Measurements from ENCODE around the gene KIZ.

KIZ gene

DNA sequence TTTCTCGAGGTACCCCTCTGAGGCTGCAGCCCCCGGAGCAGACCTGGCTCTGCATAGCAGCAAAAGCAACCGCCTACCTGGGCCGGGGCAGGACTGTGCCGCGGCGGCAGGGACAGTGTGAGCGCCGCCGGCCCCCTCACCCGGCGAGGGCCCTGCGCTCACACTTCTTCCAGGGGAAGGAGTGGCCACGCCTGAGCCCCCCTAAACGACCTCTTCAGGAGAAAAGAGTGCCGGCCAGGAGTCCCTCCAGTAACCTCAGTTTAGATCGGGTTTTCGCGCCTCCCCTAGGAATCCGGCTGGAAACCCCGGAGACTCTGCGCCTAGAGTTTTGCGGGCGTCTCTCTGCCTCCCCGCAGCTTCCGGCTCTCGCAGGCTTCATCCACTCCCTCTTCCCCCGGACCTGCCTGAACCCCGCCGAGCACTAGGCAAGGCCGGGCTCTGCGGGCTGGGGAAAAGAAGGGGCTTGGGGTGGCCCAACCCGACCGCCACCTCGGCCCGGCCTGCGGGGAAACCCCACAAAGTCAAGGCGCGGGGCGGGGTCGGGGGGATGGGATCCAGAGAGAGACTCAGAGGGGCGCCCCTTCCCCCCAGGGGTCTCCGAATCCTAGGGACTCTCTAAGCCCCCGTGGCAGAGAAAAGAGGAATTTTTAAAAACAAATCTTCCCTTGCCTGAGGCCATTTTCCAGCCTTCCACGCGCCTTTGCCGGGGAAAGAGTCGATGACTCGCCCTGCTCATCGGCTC is 20.3 kb upstream of the KIZ start:
- Histone ChIP-seq H3K23ac (ENCODE audit: low read depth, low read length, poor library complexity) (peak overlapping the region; percentile 77), H3K36me3 (replicated peaks in 1 of 2; ENCODE audit: control insufficient read depth in 2 of 2, insufficient read depth in 2 of 2, low read length in 2 of 2) (no peaks in the 10 kb centered on the region), H2AK5ac (ENCODE audit: low read depth, low read length) (no peak overlapping the region), H3K4me1 (ENCODE audit: control insufficient read depth in 2 of 2, insufficient read depth in 1 of 2, low read depth in 1 of 2, low read length in 2 of 2) (peaks cover 17 to 22% of the 10 kb centered on the region in 2 donors), H3K9ac (ENCODE audit: low read depth, low read length, poor library complexity) (peak overlapping the region; percentile 81), H2BK12ac (ENCODE audit: low read length) (peak overlapping the region; percentile 63), H2BK15ac (ENCODE audit: low read length) (no peak overlapping the region), H4K8ac (ENCODE audit: low read depth, low read length) (no peak overlapping the region), H3K79me1 (ENCODE audit: low read depth, low read length) (peaks cover 2% of the 10 kb centered on the region), H2BK120ac (ENCODE audit: low read depth, low read length) (no peak overlapping the region), H3K27me3 (ENCODE audit: control insufficient read depth in 3 of 3, insufficient read depth in 3 of 3, low read depth in 1 of 3, low read length in 3 of 3) (peaks cover 43 to 100% (median 79%) of the 10 kb centered on the region in 3 experiments), H3K27ac (replicated peaks; ENCODE audit: low read length) (no peak overlapping the region), H3K9me3 (replicated peaks in 1 of 2; ENCODE audit: control insufficient read depth in 2 of 2, insufficient read depth in 1 of 2, low read depth in 1 of 2, low read length in 2 of 2) (no peaks in the 10 kb centered on the region), H3K4ac (ENCODE audit: low read length) (no peak overlapping the region), H2BK5ac (ENCODE audit: low read length) (no peak overlapping the region), H3K18ac (ENCODE audit: low read length) (peak overlapping the region; percentile 70), H3K4me3 (ENCODE audit: low read length in 2 of 2) (no peak overlapping the region), H3K14ac (ENCODE audit: low read length) (no peak overlapping the region), H3K4me2 (ENCODE audit: insufficient read depth, low read length, poor library complexity, severe bottlenecking) (peak overlapping the region; percentile 51), H4K91ac (ENCODE audit: low read depth, low read length, poor library complexity) (no peak overlapping the region), H2AFZ (ENCODE audit: low read length) (peak overlapping the region; percentile 83)
- no CpG with 5 or more reads among the region's 50 CpGs for WGBS, 2 donors (ENCODE audit: extremely low coverage in 2 of 2, insufficient read length in 2 of 2, insufficient replicate concordance in 1 of 2)
- DNase-seq (ENCODE audit: low spot score): no peak

DNA sequence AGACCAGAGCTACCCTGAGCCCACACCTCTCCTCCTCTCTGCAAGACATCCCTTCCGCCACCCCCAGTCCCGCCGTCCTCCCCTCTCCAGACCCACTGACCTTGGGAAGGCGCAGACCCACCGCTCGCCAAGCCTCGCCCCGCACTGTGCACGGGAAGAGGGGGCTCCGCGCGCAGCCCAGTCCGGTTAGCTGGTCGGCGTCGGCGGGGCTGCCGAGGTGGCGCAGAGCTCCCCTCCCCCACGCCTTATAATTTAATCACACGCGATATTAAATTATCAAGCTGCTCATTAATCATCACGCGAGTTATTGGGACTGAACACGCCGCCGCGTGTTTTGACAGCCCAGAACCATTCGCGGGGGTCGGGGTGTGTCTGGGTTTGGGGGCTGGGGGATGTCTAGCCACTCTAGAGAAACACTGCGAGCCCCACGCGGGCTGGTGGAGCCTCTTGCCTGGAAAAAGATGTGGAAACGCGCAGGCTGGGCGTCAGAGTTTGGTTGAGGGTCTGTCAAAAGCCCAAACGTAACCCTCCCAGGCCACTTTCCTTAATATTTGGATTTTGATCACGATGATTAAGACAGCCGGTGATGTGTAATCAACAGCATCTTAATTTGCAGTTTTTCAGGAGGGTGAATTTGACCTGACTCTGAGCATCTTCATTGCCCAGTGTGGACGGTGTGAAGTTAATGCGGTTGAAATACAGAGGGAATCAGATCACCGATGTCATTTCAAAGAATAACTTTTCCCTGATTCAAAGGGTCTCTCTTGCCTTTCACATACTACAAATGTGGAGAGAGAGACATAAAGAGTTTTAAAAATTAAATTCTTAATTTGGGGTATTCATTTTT is 19.5 kb upstream of the KIZ start, which contains the start of gene LINC00237:
Gene LINC00237 (minus strand): TSS at position 188 of the 847 bp plus-strand sequence.
- Histone ChIP-seq H3K9me3 (replicated peaks in 1 of 2; ENCODE audit: control insufficient read depth in 2 of 2, insufficient read depth in 1 of 2, low read depth in 1 of 2, low read length in 2 of 2) (no peaks in the 10 kb centered on the region), H2BK15ac (ENCODE audit: low read length) (no peak within 1 kb of the TSS), H3K23ac (ENCODE audit: low read depth, low read length, poor library complexity) (peak within 1 kb of the TSS; percentile 77), H2BK12ac (ENCODE audit: low read length) (peak within 1 kb of the TSS; percentile 63), H3K79me1 (ENCODE audit: low read depth, low read length) (peaks cover 2% of the 10 kb centered on the region), H3K18ac (ENCODE audit: low read length) (peak within 1 kb of the TSS; percentile 70), H3K9ac (ENCODE audit: low read depth, low read length, poor library complexity) (peak within 1 kb of the TSS; percentile 81), H2AFZ (ENCODE audit: low read length) (peak within 1 kb of the TSS; percentile 83), H4K91ac (ENCODE audit: low read depth, low read length, poor library complexity) (no peak within 1 kb of the TSS), H2BK120ac (ENCODE audit: low read depth, low read length) (no peak within 1 kb of the TSS), H2AK5ac (ENCODE audit: low read depth, low read length) (no peak within 1 kb of the TSS), H3K27ac (replicated peaks; ENCODE audit: low read length) (no peak within 1 kb of the TSS), H3K4me3 (ENCODE audit: low read length in 2 of 2) (no peak within 1 kb of the TSS), H3K4me1 (ENCODE audit: control insufficient read depth in 2 of 2, insufficient read depth in 1 of 2, low read depth in 1 of 2, low read length in 2 of 2) (peaks cover 10 to 18% of the 10 kb centered on the region in 2 donors), H3K4me2 (ENCODE audit: insufficient read depth, low read length, poor library complexity, severe bottlenecking) (peak within 1 kb of the TSS; percentile 51), H3K14ac (ENCODE audit: low read length) (peak within 1 kb of the TSS; percentile 95), H4K8ac (ENCODE audit: low read depth, low read length) (no peak within 1 kb of the TSS), H3K4ac (ENCODE audit: low read length) (no peak within 1 kb of the TSS), H3K36me3 (replicated peaks in 1 of 2; ENCODE audit: control insufficient read depth in 2 of 2, insufficient read depth in 2 of 2, low read length in 2 of 2) (no peaks in the 10 kb centered on the region), H2BK5ac (ENCODE audit: low read length) (no peak within 1 kb of the TSS), H3K27me3 (ENCODE audit: control insufficient read depth in 3 of 3, insufficient read depth in 3 of 3, low read depth in 1 of 3, low read length in 3 of 3) (peaks cover 41 to 99% (median 73%) of the 10 kb centered on the region in 3 experiments)
- no CpG with 5 or more reads among the region's 43 CpGs for WGBS, 2 donors (ENCODE audit: extremely low coverage in 2 of 2, insufficient read length in 2 of 2, insufficient replicate concordance in 1 of 2)
- no peak for DNase-seq (ENCODE audit: low spot score)

DNA sequence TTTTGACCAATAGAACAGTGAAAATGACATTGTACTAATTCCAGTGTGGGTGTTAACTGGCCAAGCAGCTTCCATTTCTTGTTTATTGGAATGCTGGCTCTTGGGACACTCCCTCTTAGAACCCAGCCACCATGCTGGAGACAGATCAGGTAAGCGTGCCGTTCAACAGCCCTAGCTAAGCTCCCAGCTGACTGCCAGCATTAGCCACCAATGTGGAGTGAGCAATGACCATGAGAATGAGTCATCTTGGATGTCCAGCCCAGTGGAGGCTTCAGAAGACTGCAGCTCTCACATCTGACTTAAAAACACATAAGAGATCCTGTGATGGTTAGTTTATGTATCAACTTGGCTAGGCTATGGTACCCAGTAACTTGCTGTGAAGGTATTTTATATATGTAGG is 16.7 kb upstream of the KIZ start:
- H3K79me1 ChIP-seq (ENCODE audit: low read depth, low read length): no peaks in the 10 kb centered on the region
- WGBS, 2 donors (ENCODE audit: extremely low coverage in 2 of 2, insufficient read length in 2 of 2, insufficient replicate concordance in 1 of 2): no CpG with 5 or more reads among the region's 2 CpGs
- no peak overlapping the region for H2AK5ac ChIP-seq (ENCODE audit: low read depth, low read length)
- H2BK5ac ChIP-seq (ENCODE audit: low read length): no peak overlapping the region
- H4K91ac ChIP-seq (ENCODE audit: low read depth, low read length, poor library complexity): no peak overlapping the region
- no peaks in the 10 kb centered on the region for H3K9me3 ChIP-seq (replicated peaks in 1 of 2; ENCODE audit: control insufficient read depth in 2 of 2, insufficient read depth in 1 of 2, low read depth in 1 of 2, low read length in 2 of 2)
- no peak overlapping the region for H3K27ac ChIP-seq (replicated peaks; ENCODE audit: low read length)
- H3K4me3 ChIP-seq (ENCODE audit: low read length in 2 of 2): no peak overlapping the region
- H3K4me1 ChIP-seq (ENCODE audit: control insufficient read depth in 2 of 2, insufficient read depth in 1 of 2, low read depth in 1 of 2, low read length in 2 of 2): peaks cover 0 to 1% of the 10 kb centered on the region in 2 donors
- no peak overlapping the region for H3K18ac ChIP-seq (ENCODE audit: low read length)
- DNase-seq (ENCODE audit: low spot score): no peak
- peaks cover 25 to 94% (median 45%) of the 10 kb centered on the region in 3 experiments for H3K27me3 ChIP-seq (ENCODE audit: control insufficient read depth in 3 of 3, insufficient read depth in 3 of 3, low read depth in 1 of 3, low read length in 3 of 3)
- no peak overlapping the region for H3K14ac ChIP-seq (ENCODE audit: low read length)
- no peak overlapping the region for H3K4ac ChIP-seq (ENCODE audit: low read length)
- no peak overlapping the region for H3K9ac ChIP-seq (ENCODE audit: low read depth, low read length, poor library complexity)
- H2BK120ac ChIP-seq (ENCODE audit: low read depth, low read length): no peak overlapping the region
- no peak overlapping the region for H3K4me2 ChIP-seq (ENCODE audit: insufficient read depth, low read length, poor library complexity, severe bottlenecking)
- no peak overlapping the region for H2AFZ ChIP-seq (ENCODE audit: low read length)
- H2BK12ac ChIP-seq (ENCODE audit: low read length): no peak overlapping the region
- no peaks in the 10 kb centered on the region for H3K36me3 ChIP-seq (replicated peaks in 1 of 2; ENCODE audit: control insufficient read depth in 2 of 2, insufficient read depth in 2 of 2, low read length in 2 of 2)
- no peak overlapping the region for H3K23ac ChIP-seq (ENCODE audit: low read depth, low read length, poor library complexity)
- no peak overlapping the region for H4K8ac ChIP-seq (ENCODE audit: low read depth, low read length)
- H2BK15ac ChIP-seq (ENCODE audit: low read length): no peak overlapping the region

DNA sequence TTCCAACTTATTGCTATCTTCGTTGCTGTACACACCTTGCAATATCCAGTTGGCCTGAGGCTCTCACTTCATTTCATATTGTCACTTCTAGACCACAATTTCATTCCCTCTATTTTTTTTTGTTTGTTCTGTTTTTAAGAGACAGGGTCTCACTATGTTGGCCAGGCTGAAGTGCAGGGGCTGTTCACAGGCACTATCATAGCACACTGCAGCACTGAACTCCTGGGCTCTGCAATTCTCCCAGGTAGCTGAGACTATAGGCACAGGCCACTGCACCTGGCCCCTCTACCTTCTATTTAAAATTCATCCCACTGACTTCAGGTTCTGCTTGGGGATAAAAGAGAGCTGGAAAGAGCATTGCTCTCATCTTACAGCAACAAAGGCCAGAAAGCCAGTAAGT is 15.1 kb upstream of the KIZ start:
- no peak overlapping the region for H2BK15ac ChIP-seq (ENCODE audit: low read length)
- no peak overlapping the region for H3K23ac ChIP-seq (ENCODE audit: low read depth, low read length, poor library complexity)
- H3K4ac ChIP-seq (ENCODE audit: low read length): no peak overlapping the region
- H2BK120ac ChIP-seq (ENCODE audit: low read depth, low read length): no peak overlapping the region
- no peak overlapping the region for H4K91ac ChIP-seq (ENCODE audit: low read depth, low read length, poor library complexity)
- H2BK12ac ChIP-seq (ENCODE audit: low read length): no peak overlapping the region
- peaks cover 0 to 1% of the 10 kb centered on the region in 2 donors for H3K4me1 ChIP-seq (ENCODE audit: control insufficient read depth in 2 of 2, insufficient read depth in 1 of 2, low read depth in 1 of 2, low read length in 2 of 2)
- H3K79me1 ChIP-seq (ENCODE audit: low read depth, low read length): no peaks in the 10 kb centered on the region
- H3K4me3 ChIP-seq (ENCODE audit: low read length in 2 of 2): no peak overlapping the region
- no peak overlapping the region for H3K18ac ChIP-seq (ENCODE audit: low read length)
- H3K27ac ChIP-seq (replicated peaks; ENCODE audit: low read length): no peak overlapping the region
- DNase-seq (ENCODE audit: low spot score): no peak
- no peak overlapping the region for H3K14ac ChIP-seq (ENCODE audit: low read length)
- peaks cover 10 to 82% (median 29%) of the 10 kb centered on the region in 3 experiments for H3K27me3 ChIP-seq (ENCODE audit: control insufficient read depth in 3 of 3, insufficient read depth in 3 of 3, low read depth in 1 of 3, low read length in 3 of 3)
- H3K36me3 ChIP-seq (replicated peaks in 1 of 2; ENCODE audit: control insufficient read depth in 2 of 2, insufficient read depth in 2 of 2, low read length in 2 of 2): no peaks in the 10 kb centered on the region
- no peaks in the 10 kb centered on the region for H3K9me3 ChIP-seq (replicated peaks in 1 of 2; ENCODE audit: control insufficient read depth in 2 of 2, insufficient read depth in 1 of 2, low read depth in 1 of 2, low read length in 2 of 2)
- H3K4me2 ChIP-seq (ENCODE audit: insufficient read depth, low read length, poor library complexity, severe bottlenecking): no peak overlapping the region
- no peak overlapping the region for H2AFZ ChIP-seq (ENCODE audit: low read length)
- H3K9ac ChIP-seq (ENCODE audit: low read depth, low read length, poor library complexity): no peak overlapping the region
- no CpG with 5 or more reads among the region's 1 CpG for WGBS, 2 donors (ENCODE audit: extremely low coverage in 2 of 2, insufficient read length in 2 of 2, insufficient replicate concordance in 1 of 2)
- H2AK5ac ChIP-seq (ENCODE audit: low read depth, low read length): no peak overlapping the region
- H4K8ac ChIP-seq (ENCODE audit: low read depth, low read length): no peak overlapping the region
- no peak overlapping the region for H2BK5ac ChIP-seq (ENCODE audit: low read length)
